T-helper 22 cell (primary cell): ENCODE measurements around the gene FRMPD1.
"Not testable (repeated sequence)": the region's sequence is repeated elsewhere in the genome, so short reads cannot be mapped to it uniquely, and the experiment has no call there.

Experiments
- DNase-seq: peaks from one replicate; pipeline ENCODE4 v3.0.0-alpha.2; 2020; ENCODE audit warnings: low read depth

The FRMPD1 gene

GRCh38 chr9:37650873-37651768, at the start of gene FRMPD1:
TSS of gene FRMPD1 (plus strand) at chr9:37650954. CDS start at chr9:37692642, 41,688 bp downstream.
- DNase-seq, result peak; percentile 8

GRCh38 chr9:37602061-37602460, 48.7 kb upstream of the FRMPD1 start:
- DNase-seq, result not testable (repeated sequence)

- no peak for DNase-seq
These were observed 47.9 kb upstream of the FRMPD1 start for GRCh38 chr9:37602817-37603216.

- no peak for DNase-seq
These were observed 46.5 kb upstream of the FRMPD1 start for GRCh38 chr9:37604296-37604695.

- no peak for DNase-seq
These were observed 42.5 kb upstream of the FRMPD1 start for GRCh38 chr9:37608250-37608649.

GRCh38 chr9:37609735-37610397, 40.9 kb upstream of the FRMPD1 start:
- DNase-seq, result no peak

- no peak for DNase-seq
These were observed 39.7 kb upstream of the FRMPD1 start for GRCh38 chr9:37611014-37611413.

- no peak for DNase-seq
These were observed 38.8 kb upstream of the FRMPD1 start for GRCh38 chr9:37611961-37612360.

- DNase-seq, result no peak
These were observed 33.6 kb upstream of the FRMPD1 start for GRCh38 chr9:37617161-37617560.

- DNase-seq, result no peak
These were observed 32.9 kb upstream of the FRMPD1 start for GRCh38 chr9:37617832-37618231.

- no peak for DNase-seq
These were observed 31.9 kb upstream of the FRMPD1 start for GRCh38 chr9:37618817-37619216.

- DNase-seq, result no peak
These were observed 30.9 kb upstream of the FRMPD1 start for GRCh38 chr9:37619806-37620205.

GRCh38 chr9:37620396-37620795, 30.4 kb upstream of the FRMPD1 start:
- no peak for DNase-seq

GRCh38 chr9:37621273-37622121, 29.3 kb upstream of the FRMPD1 start:
- no peak for DNase-seq

- no peak for DNase-seq
These were observed 28.3 kb upstream of the FRMPD1 start for GRCh38 chr9:37622462-37622861.

- DNase-seq, result no peak
These were observed 27.5 kb upstream of the FRMPD1 start for GRCh38 chr9:37623267-37623666.

GRCh38 chr9:37624073-37624472, 26.7 kb upstream of the FRMPD1 start:
- no peak for DNase-seq

- no peak for DNase-seq
These were observed 25.6 kb upstream of the FRMPD1 start for GRCh38 chr9:37625036-37625757.

- no peak for DNase-seq
These were observed 25.0 kb upstream of the FRMPD1 start for GRCh38 chr9:37625758-37626147.

GRCh38 chr9:37626708-37627292, 24.0 kb upstream of the FRMPD1 start:
- DNase-seq, result no peak

GRCh38 chr9:37632479-37632878, 18.3 kb upstream of the FRMPD1 start:
- no peak for DNase-seq
